Peyer's patch (tissue), 4 donors: ENCODE measurements around the gene SPARCL1.

Experiments used
- CTCF ChIP-seq, 6 experiments: fragments of 450-650 bp in 4 of 6; fragments of 200-600 bp in 2 of 6; sonication (generic) in 1 of 6; IDR thresholded peaks; one replicate each; pipeline ENCODE4 v1.5.1; 2017 to 2019; ENCODE audit warnings: antibody characterized with exemption in 6 of 6, mild to moderate bottlenecking in 3 of 6, moderate library complexity in 1 of 6
- POLR2A ChIP-seq, 2 donors: fragments of 450-650 bp; IDR thresholded peaks; one replicate each; pipeline ENCODE4 v1.5.1; 2017; ENCODE audit warnings: antibody characterized with exemption in 2 of 2, mild to moderate bottlenecking in 2 of 2, moderate library complexity in 2 of 2

- TF ChIP-seq CTCF (IDR thresholded peaks at IDR 0.05) (no peak), POLR2A (IDR thresholded peaks at IDR 0.05) (no peak)
Measured at GRCh38 chr4:87469390-87469789, 59.8 kb downstream of the SPARCL1 start.
